GM23338 (cell line): ENCODE results near the gene CDON.

Experiments
- EZH2 ChIP-seq: fragments of 200-600 bp; sonication (generic); IDR thresholded peaks from one replicate; pipeline ENCODE4 v1.8.0; 2017; ENCODE audit warnings: antibody characterized with exemption, mild to moderate bottlenecking, low read depth; ENCODE audit not compliant: unreplicated experiment
- POLR2AphosphoS5 ChIP-seq: IDR thresholded peaks from 2 replicates; pipeline ENCODE4 v1.6.1; 2016; ENCODE audit warnings: antibody characterized with exemption, low read depth
- TF ChIP-seq, protein P1 (sequence below), 2 experiments: fragments of 200-600 bp in 1 of 2; sonication (generic) in 1 of 2; conservative IDR thresholded peaks; 2 replicates each; pipeline versions ENCODE4 v1.5.1 to v1.6.1; 2016 to 2017; ENCODE audit warnings: antibody characterized with exemption in 2 of 2, low read depth in 2 of 2, mild to moderate bottlenecking in 2 of 2, moderate library complexity in 1 of 2

GRCh38 chr11:125934473-125934872 lies 128.2 kb downstream of the CDON start:
- TF ChIP-seq POLR2AphosphoS5 (no peak), EZH2 (no peak)
- TF ChIP-seq, protein P1, sequence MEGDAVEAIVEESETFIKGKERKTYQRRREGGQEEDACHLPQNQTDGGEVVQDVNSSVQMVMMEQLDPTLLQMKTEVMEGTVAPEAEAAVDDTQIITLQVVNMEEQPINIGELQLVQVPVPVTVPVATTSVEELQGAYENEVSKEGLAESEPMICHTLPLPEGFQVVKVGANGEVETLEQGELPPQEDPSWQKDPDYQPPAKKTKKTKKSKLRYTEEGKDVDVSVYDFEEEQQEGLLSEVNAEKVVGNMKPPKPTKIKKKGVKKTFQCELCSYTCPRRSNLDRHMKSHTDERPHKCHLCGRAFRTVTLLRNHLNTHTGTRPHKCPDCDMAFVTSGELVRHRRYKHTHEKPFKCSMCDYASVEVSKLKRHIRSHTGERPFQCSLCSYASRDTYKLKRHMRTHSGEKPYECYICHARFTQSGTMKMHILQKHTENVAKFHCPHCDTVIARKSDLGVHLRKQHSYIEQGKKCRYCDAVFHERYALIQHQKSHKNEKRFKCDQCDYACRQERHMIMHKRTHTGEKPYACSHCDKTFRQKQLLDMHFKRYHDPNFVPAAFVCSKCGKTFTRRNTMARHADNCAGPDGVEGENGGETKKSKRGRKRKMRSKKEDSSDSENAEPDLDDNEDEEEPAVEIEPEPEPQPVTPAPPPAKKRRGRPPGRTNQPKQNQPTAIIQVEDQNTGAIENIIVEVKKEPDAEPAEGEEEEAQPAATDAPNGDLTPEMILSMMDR (conservative IDR thresholded peaks at IDR 0.05; ENCODE audit: low read depth in 2 of 2), result no peak
